CD4-positive, CD25-positive, alpha-beta regulatory T cell (primary cell): ENCODE results near the gene THSD7B. TPM values are rescaled to one million over a fixed set of nuclear protein-coding genes. Genes with fewer than 3 reads are reported as not detected.

Source experiments
- ATAC-seq, 2 donors: fragments of 150-1000 bp; cut with Tn5 transposase; one replicate each; pipeline ENCODE4 v1.10.0; 2021; ENCODE audit warnings: low read depth in 2 of 2, moderate number of reproducible peaks in 2 of 2, moderate library complexity in 1 of 2
- DNase-seq, 3 donors: peaks; one replicate each; pipeline versions ENCODE4 v3.0.0 to v3.0.0-alpha.2; 2012 to 2022; ENCODE audit warnings: mixed read lengths in 1 of 3
- H3K27ac ChIP-seq: one replicate; pipeline ENCODE4 v1.7.0; 2013; ENCODE audit warnings: mild to moderate bottlenecking, low read length; ENCODE audit not compliant: insufficient read depth, poor library complexity, severe bottlenecking
- H3K27me3 ChIP-seq: one replicate; pipeline ENCODE4 v1.7.0; 2013; ENCODE audit warnings: low read length; ENCODE audit not compliant: control insufficient read depth, insufficient read depth
- H3K36me3 ChIP-seq: one replicate; pipeline ENCODE4 v1.7.0; 2013; ENCODE audit warnings: mild to moderate bottlenecking, low read length, moderate library complexity; ENCODE audit not compliant: control insufficient read depth, insufficient read depth
- H3K4me1 ChIP-seq: 2 replicates; pipeline ENCODE4 v1.7.0; 2013; ENCODE audit warnings: mild to moderate bottlenecking, low read length; ENCODE audit not compliant: insufficient read depth, control insufficient read depth, poor library complexity, severe bottlenecking
- H3K4me3 ChIP-seq: one replicate; pipeline ENCODE4 v1.7.0; 2013; ENCODE audit warnings: low read depth, mild to moderate bottlenecking, low read length, moderate library complexity
- H3K9me3 ChIP-seq, 2 experiments: 1 replicate in 1 of 2; 2 replicates in 1 of 2; pipeline ENCODE4 v1.7.0; 2013; ENCODE audit warnings: low read length in 2 of 2, mild to moderate bottlenecking in 1 of 2, moderate library complexity in 1 of 2; ENCODE audit not compliant: control insufficient read depth in 2 of 2
- H3K27ac Mint-ChIP-seq, 3 donors: one replicate each; pipeline ENCODE4 v1.8.0; 2020 to 2022; ENCODE audit warnings: mild to moderate bottlenecking in 3 of 3, mixed read lengths in 3 of 3, moderate library complexity in 2 of 3
- H3K27me3 Mint-ChIP-seq: one replicate; pipeline ENCODE4 v1.8.0; 2022; ENCODE audit warnings: mild to moderate bottlenecking, mixed read lengths
- H3K36me3 Mint-ChIP-seq: one replicate; pipeline ENCODE4 v1.8.0; 2020; ENCODE audit warnings: mixed read lengths
- H3K4me1 Mint-ChIP-seq, 4 donors: one replicate each; pipeline ENCODE4 v1.8.0; 2020 to 2022; ENCODE audit warnings: mixed read lengths in 4 of 4, mild to moderate bottlenecking in 1 of 4
- H3K4me3 Mint-ChIP-seq, 4 donors: one replicate each; pipeline ENCODE4 v1.8.0; 2020 to 2022; ENCODE audit warnings: mild to moderate bottlenecking in 4 of 4, mixed read lengths in 4 of 4, moderate library complexity in 3 of 4
- H3K9me3 Mint-ChIP-seq, 7 donors: one replicate each; pipeline ENCODE4 v1.8.0; 2020 to 2022; ENCODE audit warnings: mixed read lengths in 7 of 7, mild to moderate bottlenecking in 3 of 7, moderate library complexity in 2 of 7
- polyA plus RNA-seq, 4 donors: library from polyadenylated mRNA; unstranded; fragments of 300-500 nt; fragmentation: Illumina TruSeq; gene quantifications; one replicate each; pipeline ENCODE4 v1.2.3, GENCODE V29; 2021
- total RNA-seq: library from RNA; stranded (reverse); gene quantifications from one replicate; pipeline ENCODE4 v1.2.3, GENCODE V29; 2022

The THSD7B gene
- total and polyA plus RNA-seq, 5 donors from 2014 or later, result not detected

GRCh38 chr2:137180012-137180411, 414.7 kb downstream of the THSD7B start:
- Histone ChIP-seq H3K27me3 (no peaks in the 10 kb centered on the region), H3K27ac (no peak overlapping the region), H3K4me3 (no peak overlapping the region), H3K36me3 (no peaks in the 10 kb centered on the region), H3K9me3 (no peaks in the 10 kb centered on the region), H3K4me1 (no peaks in the 10 kb centered on the region)
- Mint-ChIP-seq H3K27ac (no peak overlapping the region), H3K27me3 (peaks cover 4% of the 10 kb centered on the region), H3K36me3 (no peaks in the 10 kb centered on the region), H3K4me1 (no peaks in the 10 kb centered on the region), H3K4me3 (no peak overlapping the region), H3K9me3 (peaks cover 0 to 7% (median 1%) of the 10 kb centered on the region in 7 donors)
- DNase-seq, result no peak
- no peak for ATAC-seq

- no peaks in the 10 kb centered on the region for H3K4me1 ChIP-seq
- DNase-seq (no peak), ATAC-seq (no peak)
- Mint-ChIP-seq H3K36me3 (no peaks in the 10 kb centered on the region), H3K4me3 (no peak overlapping the region), H3K4me1 (no peaks in the 10 kb centered on the region), H3K9me3 (peaks cover 0 to 7% (median 4%) of the 10 kb centered on the region in 7 donors), H3K27me3 (peaks cover 4% of the 10 kb centered on the region), H3K27ac (no peak overlapping the region)
- H3K9me3 ChIP-seq, result no peaks in the 10 kb centered on the region
- no peaks in the 10 kb centered on the region for H3K36me3 ChIP-seq
- no peak overlapping the region for H3K27ac ChIP-seq
- no peak overlapping the region for H3K4me3 ChIP-seq
- H3K27me3 ChIP-seq, result no peaks in the 10 kb centered on the region
Measured at GRCh38 chr2:137181370-137181769, 416.0 kb downstream of the THSD7B start.

DNA sequence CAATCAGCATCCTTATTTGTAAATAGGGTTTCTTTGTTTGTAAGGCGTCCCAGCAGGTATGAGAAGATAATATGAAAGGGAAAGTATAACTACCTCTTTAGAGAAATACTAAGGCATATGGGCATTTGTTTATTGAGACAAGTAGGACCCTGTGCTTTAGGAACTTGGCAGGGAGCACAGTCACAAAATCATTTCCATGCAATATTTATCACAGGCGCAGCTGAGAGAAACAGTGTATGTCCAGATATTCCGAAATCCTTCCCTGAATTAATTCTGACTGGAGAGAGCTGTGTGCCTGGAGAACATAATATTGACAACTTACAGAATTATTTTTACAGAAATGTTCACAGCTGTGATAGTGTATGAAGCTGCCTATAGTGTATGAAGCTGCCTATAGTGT, 416.7 kb downstream of the THSD7B start:
- Mint-ChIP-seq H3K4me3 (no peak overlapping the region), H3K4me1 (no peaks in the 10 kb centered on the region), H3K9me3 (peaks cover 0 to 6% (median 4%) of the 10 kb centered on the region in 7 donors), H3K27ac (no peak overlapping the region), H3K36me3 (no peaks in the 10 kb centered on the region), H3K27me3 (peaks cover 4% of the 10 kb centered on the region)
- Histone ChIP-seq H3K36me3 (no peaks in the 10 kb centered on the region), H3K4me3 (no peak overlapping the region), H3K9me3 (no peaks in the 10 kb centered on the region), H3K27ac (no peak overlapping the region), H3K4me1 (no peaks in the 10 kb centered on the region), H3K27me3 (no peaks in the 10 kb centered on the region)
- ATAC-seq (no peak), DNase-seq (no peak)

DNA sequence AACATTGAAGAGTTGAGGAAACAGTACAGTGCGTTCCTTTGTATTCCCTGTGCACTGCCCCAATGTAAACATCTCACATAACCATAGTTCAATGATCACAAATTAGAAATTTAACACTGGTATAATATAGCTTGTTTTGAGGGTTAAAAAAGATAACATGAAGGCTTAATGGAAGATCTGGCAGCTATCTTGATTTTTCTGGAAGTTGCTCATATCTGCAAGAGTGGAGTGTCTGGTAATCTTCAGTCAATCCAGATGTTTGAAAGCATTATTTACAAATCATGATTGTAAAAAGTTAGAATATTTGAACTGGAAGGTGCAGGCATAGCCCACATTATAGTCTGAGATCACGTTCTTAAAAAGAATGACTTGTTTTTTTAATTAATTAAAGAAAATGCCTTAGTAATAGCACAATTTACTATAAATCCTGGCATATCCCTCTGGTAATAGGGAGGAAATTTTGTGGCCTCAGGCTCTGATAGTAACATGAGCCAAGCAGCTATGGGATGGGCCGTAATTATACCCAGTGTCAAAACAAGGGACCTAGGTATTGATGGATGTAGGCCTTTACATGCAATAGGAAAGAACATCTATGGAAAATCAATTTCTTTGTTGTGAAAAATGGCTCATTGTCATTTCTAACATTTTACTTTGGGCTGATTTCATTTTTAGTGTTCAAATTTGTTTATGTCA, 418.0 kb downstream of the THSD7B start:
- Histone ChIP-seq H3K4me1 (no peaks in the 10 kb centered on the region), H3K9me3 (no peaks in the 10 kb centered on the region), H3K36me3 (no peaks in the 10 kb centered on the region), H3K27ac (no peak overlapping the region), H3K4me3 (no peak overlapping the region), H3K27me3 (no peaks in the 10 kb centered on the region)
- no peak for ATAC-seq
- no peaks in the 10 kb centered on the region for H3K36me3 Mint-ChIP-seq
- H3K9me3 Mint-ChIP-seq, result peaks cover 0 to 7% (median 2%) of the 10 kb centered on the region in 7 donors
- H3K4me1 Mint-ChIP-seq, result no peaks in the 10 kb centered on the region
- peaks cover 4% of the 10 kb centered on the region for H3K27me3 Mint-ChIP-seq
- no peak overlapping the region for H3K27ac Mint-ChIP-seq
- no peak overlapping the region for H3K4me3 Mint-ChIP-seq
- DNase-seq, result no peak

GRCh38 chr2:137185378-137186078, 420.2 kb downstream of the THSD7B start:
- Histone ChIP-seq H3K4me1 (no peaks in the 10 kb centered on the region), H3K27ac (no peak overlapping the region), H3K9me3 (no peaks in the 10 kb centered on the region), H3K36me3 (no peaks in the 10 kb centered on the region), H3K4me3 (no peak overlapping the region), H3K27me3 (no peaks in the 10 kb centered on the region)
- Mint-ChIP-seq H3K27me3 (no peaks in the 10 kb centered on the region), H3K36me3 (no peaks in the 10 kb centered on the region), H3K4me1 (no peaks in the 10 kb centered on the region), H3K27ac (no peak overlapping the region), H3K9me3 (peaks cover 0 to 7% (median 2%) of the 10 kb centered on the region in 7 donors), H3K4me3 (no peak overlapping the region)
- ATAC-seq (no peak), DNase-seq (no peak)

DNA sequence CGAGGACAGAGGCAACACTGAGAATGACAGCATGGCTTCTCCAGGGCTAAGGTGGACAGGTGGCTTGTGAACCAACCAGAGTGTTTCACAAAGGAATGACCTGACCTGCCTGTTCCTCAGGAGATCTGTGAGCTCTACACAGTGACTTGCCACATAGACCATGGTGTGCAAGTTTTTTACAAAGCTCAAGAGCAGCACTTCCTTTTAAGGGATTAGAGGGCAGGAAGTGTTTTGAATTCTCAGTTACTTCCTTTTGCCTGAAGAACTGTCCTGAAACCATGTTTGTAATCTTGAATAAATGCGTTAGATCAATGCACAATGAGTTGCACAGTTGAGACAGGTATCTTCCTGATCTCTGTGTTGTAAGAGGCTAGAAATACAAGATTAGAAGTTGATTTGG, 421.9 kb downstream of the THSD7B start:
- H3K4me3 Mint-ChIP-seq, result no peak overlapping the region
- no peaks in the 10 kb centered on the region for H3K27me3 Mint-ChIP-seq
- H3K36me3 ChIP-seq, result no peaks in the 10 kb centered on the region
- no peaks in the 10 kb centered on the region for H3K4me1 Mint-ChIP-seq
- no peaks in the 10 kb centered on the region for H3K9me3 ChIP-seq
- H3K36me3 Mint-ChIP-seq, result no peaks in the 10 kb centered on the region
- H3K4me3 ChIP-seq, result no peak overlapping the region
- DNase-seq (no peak), ATAC-seq (no peak)
- H3K27ac ChIP-seq, result no peak overlapping the region
- peaks cover 0 to 8% (median 1%) of the 10 kb centered on the region in 7 donors for H3K9me3 Mint-ChIP-seq
- H3K4me1 ChIP-seq, result no peaks in the 10 kb centered on the region
- H3K27me3 ChIP-seq, result no peaks in the 10 kb centered on the region
- no peak overlapping the region for H3K27ac Mint-ChIP-seq

- Histone ChIP-seq H3K27me3 (no peaks in the 10 kb centered on the region), H3K4me3 (no peak overlapping the region), H3K27ac (no peak overlapping the region), H3K9me3 (no peaks in the 10 kb centered on the region), H3K36me3 (no peaks in the 10 kb centered on the region), H3K4me1 (no peaks in the 10 kb centered on the region)
- H3K27me3 Mint-ChIP-seq, result no peaks in the 10 kb centered on the region
- H3K36me3 Mint-ChIP-seq, result no peaks in the 10 kb centered on the region
- no peaks in the 10 kb centered on the region for H3K4me1 Mint-ChIP-seq
- DNase-seq (no peak), ATAC-seq (no peak)
- H3K27ac Mint-ChIP-seq, result no peak overlapping the region
- H3K4me3 Mint-ChIP-seq, result no peak overlapping the region
- peaks cover 0 to 4% (median 0%) of the 10 kb centered on the region in 7 donors for H3K9me3 Mint-ChIP-seq
Measured at GRCh38 chr2:137190411-137191195, 425.3 kb downstream of the THSD7B start.
